SK-N-SH (cell line): Measurements from ENCODE around the gene SHC3. TPM values are rescaled to one million over a fixed set of nuclear protein-coding genes. Genes with fewer than 3 reads are reported as not detected.

ENCODE experiments used
- CTCF ChIA-PET: fragments of 300-600, 350-600 bp; formaldehyde crosslinking; extraction: SDS; loops from one replicate; lab custom pipeline; 2021; lab: Yijun Ruan, JAX
- POLR2A ChIA-PET: fragments of 350-600 bp; sonication (Branson Sonifier 250); formaldehyde crosslinking; extraction: SDS; loops from one replicate; lab custom pipeline; 2020; ENCODE audit warnings: antibody characterized with exemption, inconsistent platforms; lab: Yijun Ruan, JAX
- DNase-seq: peaks from one replicate; pipeline ENCODE4 v3.0.0; 2012
- H2AFZ ChIP-seq: fragments of 200-600 bp; sonication (generic); 2 replicates; pipeline ENCODE4 v1.8.1; 2016; ENCODE audit warnings: antibody characterized with exemption, mild to moderate bottlenecking, low read depth
- H3F3A ChIP-seq: fragments of 200-600 bp; sonication (generic); replicated peaks from 2 replicates; pipeline ENCODE3; 2016; ENCODE audit warnings: antibody characterized with exemption, mild to moderate bottlenecking; ENCODE audit not compliant: insufficient read depth
- H3K27ac ChIP-seq, 2 experiments: fragments of 200-500 bp in 1 of 2; fragments of 200-600 bp in 1 of 2; sonication (Bioruptor generic) in 1 of 2; sonication (generic), shearing (Covaris generic) in 1 of 2; 2 replicates each; pipeline versions ENCODE4 v1.5.1 to v1.6.1; 2014 to 2016; ENCODE audit warnings: low read depth in 2 of 2, inconsistent platforms in 1 of 2, low read length in 1 of 2, mild to moderate bottlenecking in 1 of 2, mixed read lengths in 1 of 2
- H3K27me3 ChIP-seq: fragments of 200-600 bp; sonication (generic), shearing (Covaris generic); 2 replicates; pipeline ENCODE4 v1.6.1; 2016; ENCODE audit warnings: mixed run types; ENCODE audit not compliant: insufficient read depth
- H3K36me3 ChIP-seq, 2 experiments: fragments of 200-500 bp in 1 of 2; fragments of 200-600 bp in 1 of 2; sonication (Bioruptor generic) in 1 of 2; sonication (generic) in 1 of 2; replicated peaks in 1 of 2; 2 replicates each; pipeline versions ENCODE3 to v1.5.1; 2014 to 2016; ENCODE audit warnings: low read length in 1 of 2, mild to moderate bottlenecking in 1 of 2; ENCODE audit not compliant: insufficient read depth in 2 of 2, control insufficient read depth in 1 of 2
- H3K4me1 ChIP-seq, 2 experiments: fragments of 200-500 bp in 1 of 2; fragments of 200-600 bp in 1 of 2; sonication (Bioruptor generic) in 1 of 2; sonication (generic), shearing (Covaris generic) in 1 of 2; 2 replicates each; pipeline versions ENCODE4 v1.5.1 to v1.6.1; 2014 to 2016; ENCODE audit warnings: low read depth in 1 of 2, low read length in 1 of 2, mixed run types in 1 of 2; ENCODE audit not compliant: insufficient read depth in 2 of 2, control insufficient read depth in 1 of 2
- H3K4me2 ChIP-seq: fragments of 200-600 bp; sonication (generic), shearing (Covaris generic); 2 replicates; pipeline ENCODE4 v1.6.1; 2017; ENCODE audit warnings: mixed run types
- H3K4me3 ChIP-seq, 2 experiments: fragments of 200-500 bp in 1 of 2; fragments of 200-600 bp in 1 of 2; sonication (Bioruptor generic) in 1 of 2; sonication (generic), shearing (Covaris generic) in 1 of 2; 2 replicates each; pipeline versions ENCODE4 v1.5.1 to v1.8.1; 2014 to 2016; ENCODE audit warnings: low read depth in 2 of 2, inconsistent platforms in 1 of 2, low read length in 1 of 2, mild to moderate bottlenecking in 1 of 2, mixed read lengths in 1 of 2, moderate library complexity in 1 of 2
- H3K79me2 ChIP-seq: fragments of 200-600 bp; sonication (generic); 2 replicates; pipeline ENCODE4 v1.8.1; 2017; ENCODE audit warnings: mild to moderate bottlenecking; ENCODE audit not compliant: insufficient read depth
- H3K9ac ChIP-seq: fragments of 200-600 bp; sonication (generic); 2 replicates; pipeline ENCODE4 v1.6.1; 2017; ENCODE audit warnings: mixed run types
- H3K9me2 ChIP-seq: fragments of 200-600 bp; sonication (generic); 2 replicates; pipeline ENCODE4 v1.6.1; 2017; ENCODE audit warnings: mixed run types
- H3K9me3 ChIP-seq: fragments of 200-600 bp; sonication (generic); 2 replicates; pipeline ENCODE4 v1.6.1; 2017; ENCODE audit warnings: mixed run types, mild to moderate bottlenecking, moderate library complexity
- H4K20me1 ChIP-seq: fragments of 200-600 bp; sonication (generic); 2 replicates; pipeline ENCODE4 v1.6.1; 2017; ENCODE audit warnings: mild to moderate bottlenecking, mixed run types; ENCODE audit not compliant: insufficient read depth
- EZH2phosphoT487 ChIP-seq: fragments of 200-600 bp; sonication (generic); IDR thresholded peaks from 2 replicates; pipeline ENCODE4 v1.6.1; 2017; ENCODE audit warnings: low read depth, mixed run types, mild to moderate bottlenecking, antibody characterized with exemption, moderate library complexity, borderline replicate concordance
- FOSL2 ChIP-seq: IDR thresholded peaks from 2 replicates; pipeline ENCODE4 v1.4.0; 2012; ENCODE audit warnings: low read depth, mild to moderate bottlenecking, moderate library complexity, borderline replicate concordance
- GABPA ChIP-seq: IDR thresholded peaks from 2 replicates; pipeline ENCODE4 v1.4.0; 2012; ENCODE audit warnings: low read depth, mild to moderate bottlenecking
- JUND ChIP-seq: IDR thresholded peaks from 2 replicates; pipeline ENCODE4 v1.4.0; 2012
- POLR2AphosphoS5 ChIP-seq: IDR thresholded peaks from 2 replicates; pipeline ENCODE4 v1.6.1; 2012; ENCODE audit warnings: low read depth, low read length
- RAD21 ChIP-seq: IDR thresholded peaks from 2 replicates; pipeline ENCODE4 v1.6.1; 2012; ENCODE audit warnings: mild to moderate bottlenecking, low read length
- REST ChIP-seq: IDR thresholded peaks from 2 replicates; pipeline ENCODE4 v1.6.1; 2012; ENCODE audit warnings: mild to moderate bottlenecking, low read depth, low read length, moderate library complexity
- WGBS: methylation state at CpG from one replicate; pipeline ENCODE4 v1.1.6; 2017; ENCODE audit warnings: low lambda C conversion rate; 5-methylcytosine and 5-hydroxymethylcytosine counted together
- polyA plus RNA-seq, 3 experiments: library from polyadenylated mRNA; depleted of rRNA; stranded (reverse); fragments of >200 nt; gene quantifications; 2 replicates each; pipeline ENCODE4 v1.2.3, GENCODE V29; 2012

SHC3 gene
- polyA plus RNA-seq, 1 of the 3 experiments (the other 2 are of a cell fraction): 3.2 TPM

GRCh38 chr9:88965473-88965872, 213.1 kb downstream of the SHC3 start (continued):
- TF ChIP-seq REST (no peak), JUND (no peak), GABPA (no peak)

- H3K27ac ChIP-seq: no peak overlapping the region
- 49% methylated on average over 3 of the region's 3 CpGs for WGBS
- peaks cover 10% of the 10 kb centered on the region for H3K27me3 ChIP-seq
- no peaks in the 10 kb centered on the region for H3K9me3 ChIP-seq
- H3K36me3 ChIP-seq: no peaks in the 10 kb centered on the region
- H3K9ac ChIP-seq: no peak overlapping the region
- no peak overlapping the region for H2AFZ ChIP-seq
- H4K20me1 ChIP-seq: no peaks in the 10 kb centered on the region
- TF ChIP-seq POLR2AphosphoS5 (no peak), RAD21 (no peak), FOSL2 (no peak), REST (no peak), EZH2phosphoT487 (no peak)
- TF ChIP-seq, all 33 proteins: peak for 0
- ChIA-PET POLR2A (no interaction called here), CTCF (interaction anchor here (1.1 to 1.2 kb wide), 2 partner anchors 11 to 40 kb away, joined by 3 to 4 read pairs; no protein-coding TSS in a partner anchor)
- no peaks in the 10 kb centered on the region for H3F3A ChIP-seq
- H3K9me2 ChIP-seq: no peaks in the 10 kb centered on the region
- no peak overlapping the region for H3K4me2 ChIP-seq
- no peaks in the 10 kb centered on the region for H3K79me2 ChIP-seq
- no peak overlapping the region for H3K4me3 ChIP-seq
- H3K4me1 ChIP-seq: no peaks in the 10 kb centered on the region
- DNase-seq: no peak
Observed at GRCh38 chr9:88960632-88961031, 218.0 kb downstream of the SHC3 start.
